HG03103 (cell line): ENCODE data around the gene ZNF536.
"Not testable (repeated sequence)": the region's sequence is repeated elsewhere in the genome, so short reads cannot be mapped to it uniquely, and the experiment has no call there.

Experiments
- ATAC-seq: cut with Tn5 transposase; IDR thresholded peaks from one replicate; pipeline ENCODE4 v1.9.1; 2021; ENCODE audit warnings: low read depth; ENCODE audit not compliant: unreplicated experiment

The ZNF536 gene

GRCh38 chr19:30471441-30471840 lies 99.3 kb downstream of the ZNF536 start:
- ATAC-seq: no peak

- no peak for ATAC-seq
These were observed 101.2 kb downstream of the ZNF536 start for GRCh38 chr19:30473334-30473867.

GRCh38 chr19:30476997-30477396 lies 104.8 kb downstream of the ZNF536 start:
- ATAC-seq: no peak

GRCh38 chr19:30479231-30479630 lies 107.0 kb downstream of the ZNF536 start:
- ATAC-seq: no peak

- ATAC-seq: no peak
These were observed 107.9 kb downstream of the ZNF536 start for GRCh38 chr19:30480097-30480496.

- ATAC-seq: no peak
These were observed 108.9 kb downstream of the ZNF536 start for GRCh38 chr19:30481063-30481462.

- ATAC-seq: no peak
These were observed 109.6 kb downstream of the ZNF536 start for GRCh38 chr19:30481823-30482222.

GRCh38 chr19:30482956-30483355 lies 110.8 kb downstream of the ZNF536 start:
- ATAC-seq: no peak

- not testable (repeated sequence) for ATAC-seq
These were observed 114.1 kb downstream of the ZNF536 start for GRCh38 chr19:30486250-30486649.

- ATAC-seq: no peak
These were observed 115.0 kb downstream of the ZNF536 start for GRCh38 chr19:30487178-30487577.

GRCh38 chr19:30488191-30488590 lies 116.0 kb downstream of the ZNF536 start:
- no peak for ATAC-seq

- no peak for ATAC-seq
These were observed 118.6 kb downstream of the ZNF536 start for GRCh38 chr19:30490760-30491159.

- no peak for ATAC-seq
These were observed 120.5 kb downstream of the ZNF536 start for GRCh38 chr19:30492586-30493270.

- no peak for ATAC-seq
These were observed 124.8 kb downstream of the ZNF536 start for GRCh38 chr19:30497034-30497433.

GRCh38 chr19:30498085-30498484 lies 125.9 kb downstream of the ZNF536 start:
- not testable (repeated sequence) for ATAC-seq

GRCh38 chr19:30498707-30499106 lies 126.5 kb downstream of the ZNF536 start:
- no peak for ATAC-seq

GRCh38 chr19:30504272-30504671 lies 132.1 kb downstream of the ZNF536 start:
- no peak for ATAC-seq

- ATAC-seq: no peak
These were observed 140.2 kb downstream of the ZNF536 start for GRCh38 chr19:30512176-30513081.

GRCh38 chr19:30513082-30513411 lies 140.9 kb downstream of the ZNF536 start:
- no peak for ATAC-seq

- no peak for ATAC-seq
These were observed 143.9 kb downstream of the ZNF536 start for GRCh38 chr19:30516111-30516510.

GRCh38 chr19:30516531-30516930 lies 144.3 kb downstream of the ZNF536 start:
- ATAC-seq: no peak
